ENCODE measurements around the gene ALDH18A1. TPM values are rescaled to one million over a fixed set of nuclear protein-coding genes. Genes with fewer than 3 reads are reported as not detected.
A peak's percentile ranks its signal among the peaks of the same experiment; 100 is the strongest.

ALDH18A1 gene
- total RNA-seq, 1 donor from 2014 or later = 97.3 TPM

GRCh38 chr10:95560278-95561176, 96.0 kb downstream of the ALDH18A1 start:
- no peak for DNase-seq (ENCODE audit: extremely low spot score, unreplicated experiment)
- peaks cover 8% of the 10 kb centered on the region for H3K4me1 Mint-ChIP-seq (ENCODE audit: unreplicated experiment)
- TF ChIP-seq CTCF (IDR thresholded peaks at IDR 0.05) = no peak

GRCh38 chr10:95559896-95560277, 96.6 kb downstream of the ALDH18A1 start:
- no peaks in the 10 kb centered on the region for H3K36me3 Mint-ChIP-seq (ENCODE audit: unreplicated experiment)
- peaks cover 30% of the 10 kb centered on the region for H3K27me3 Mint-ChIP-seq (ENCODE audit: unreplicated experiment)

More at GRCh38 chr10:95560278-95561176, 96.0 kb downstream of the ALDH18A1 start:
- peaks cover 34% of the 10 kb centered on the region for H3K27me3 Mint-ChIP-seq (ENCODE audit: unreplicated experiment)
- H3K9me3 Mint-ChIP-seq (ENCODE audit: unreplicated experiment) = no peaks in the 10 kb centered on the region
- no peaks in the 10 kb centered on the region for H3K36me3 Mint-ChIP-seq (ENCODE audit: unreplicated experiment)
- peak overlapping the region; percentile 50 for H3K27ac Mint-ChIP-seq (ENCODE audit: unreplicated experiment)
- H3K4me3 Mint-ChIP-seq (ENCODE audit: unreplicated experiment) = peak overlapping the region; percentile 96

GRCh38 chr10:95559471-95559870, 97.0 kb downstream of the ALDH18A1 start:
- H3K27ac Mint-ChIP-seq (ENCODE audit: unreplicated experiment) = no peak overlapping the region
- no peak for DNase-seq (ENCODE audit: extremely low spot score, unreplicated experiment)
- no peaks in the 10 kb centered on the region for H3K36me3 Mint-ChIP-seq (ENCODE audit: unreplicated experiment)
- no peaks in the 10 kb centered on the region for H3K9me3 Mint-ChIP-seq (ENCODE audit: unreplicated experiment)
- TF ChIP-seq CTCF (IDR thresholded peaks at IDR 0.05) = no peak
- H3K4me1 Mint-ChIP-seq (ENCODE audit: unreplicated experiment) = peaks cover 8% of the 10 kb centered on the region
- H3K4me3 Mint-ChIP-seq (ENCODE audit: unreplicated experiment) = no peak overlapping the region
- H3K27me3 Mint-ChIP-seq (ENCODE audit: unreplicated experiment) = peaks cover 30% of the 10 kb centered on the region

More at GRCh38 chr10:95559896-95560277, 96.6 kb downstream of the ALDH18A1 start:
- no peak for DNase-seq (ENCODE audit: extremely low spot score, unreplicated experiment)
- no peaks in the 10 kb centered on the region for H3K9me3 Mint-ChIP-seq (ENCODE audit: unreplicated experiment)
- peaks cover 8% of the 10 kb centered on the region for H3K4me1 Mint-ChIP-seq (ENCODE audit: unreplicated experiment)
- no peak for TF ChIP-seq CTCF (IDR thresholded peaks at IDR 0.05)
- no peak overlapping the region for H3K27ac Mint-ChIP-seq (ENCODE audit: unreplicated experiment)
- H3K4me3 Mint-ChIP-seq (ENCODE audit: unreplicated experiment) = peak overlapping the region; percentile 96

- no peak for DNase-seq (ENCODE audit: extremely low spot score, unreplicated experiment)
- TF ChIP-seq CTCF (IDR thresholded peaks at IDR 0.05) = no peak
- Mint-ChIP-seq H3K36me3 (ENCODE audit: unreplicated experiment) (no peaks in the 10 kb centered on the region), H3K9me3 (ENCODE audit: unreplicated experiment) (no peaks in the 10 kb centered on the region), H3K4me1 (ENCODE audit: unreplicated experiment) (peaks cover 8% of the 10 kb centered on the region), H3K4me3 (ENCODE audit: unreplicated experiment) (no peak overlapping the region), H3K27ac (ENCODE audit: unreplicated experiment) (no peak overlapping the region), H3K27me3 (ENCODE audit: unreplicated experiment) (peaks cover 30% of the 10 kb centered on the region)
Measured at GRCh38 chr10:95558593-95559320, 97.8 kb downstream of the ALDH18A1 start.

All from osteocyte (in vitro differentiated cells).